Mesendoderm (in vitro differentiated cells): Measurements from ENCODE around the gene CD53.

Experiments used
- DNase-seq: peaks from one replicate; pipeline ENCODE4 v3.0.0; 2013
- H2AK5ac ChIP-seq: 2 replicates; pipeline ENCODE4 v1.6.1; 2013; ENCODE audit warnings: low read length, inconsistent platforms
- H2BK120ac ChIP-seq: 2 replicates; pipeline ENCODE4 v1.6.1; 2013; ENCODE audit warnings: low read depth, mild to moderate bottlenecking, low read length, moderate library complexity, mixed read lengths
- H2BK15ac ChIP-seq: replicated peaks from 2 replicates; pipeline ENCODE4 v1.6.1; 2013; ENCODE audit warnings: low read depth, mild to moderate bottlenecking, moderate library complexity
- H2BK5ac ChIP-seq: 2 replicates; pipeline ENCODE4 v1.6.1; 2013; ENCODE audit warnings: low read length, inconsistent platforms
- H3K18ac ChIP-seq: 2 replicates; pipeline ENCODE4 v1.6.1; 2013; ENCODE audit warnings: mild to moderate bottlenecking, low read length, mixed read lengths
- H3K23ac ChIP-seq: one replicate; pipeline ENCODE4 v1.6.1; 2013; ENCODE audit warnings: low read length
- H3K27ac ChIP-seq: 2 replicates; pipeline ENCODE4 v1.5.1; 2013; ENCODE audit warnings: low read depth, mild to moderate bottlenecking, inconsistent platforms, low read length, moderate library complexity
- H3K27me3 ChIP-seq: 2 replicates; pipeline ENCODE4 v1.6.1; 2013; ENCODE audit warnings: low read length, control low read depth, mild to moderate bottlenecking, inconsistent platforms; ENCODE audit not compliant: insufficient read depth, poor library complexity
- H3K36me3 ChIP-seq: 2 replicates; pipeline ENCODE4 v1.6.1; 2013; ENCODE audit warnings: low read length, inconsistent platforms; ENCODE audit not compliant: control insufficient read depth, insufficient read depth
- H3K4ac ChIP-seq: one replicate; pipeline ENCODE4 v1.6.1; 2013; ENCODE audit warnings: low read depth, mild to moderate bottlenecking, low read length, moderate library complexity
- H3K4me1 ChIP-seq: 2 replicates; pipeline ENCODE4 v1.6.1; 2013; ENCODE audit warnings: low read depth, low read length, inconsistent platforms; ENCODE audit not compliant: control insufficient read depth
- H3K4me2 ChIP-seq: 2 replicates; pipeline ENCODE4 v1.6.1; 2013; ENCODE audit warnings: low read length
- H3K4me3 ChIP-seq: 2 replicates; pipeline ENCODE4 v1.5.1; 2013; ENCODE audit warnings: mild to moderate bottlenecking, low read length
- H3K56ac ChIP-seq: one replicate; pipeline ENCODE4 v1.6.1; 2013; ENCODE audit warnings: low read length
- H3K79me1 ChIP-seq: 2 replicates; pipeline ENCODE4 v1.6.1; 2013; ENCODE audit warnings: low read length, inconsistent platforms
- H3K79me2 ChIP-seq: 2 replicates; pipeline ENCODE4 v1.6.1; 2013; ENCODE audit warnings: mild to moderate bottlenecking, low read length; ENCODE audit not compliant: control insufficient read depth, insufficient read depth
- H3K9ac ChIP-seq: 2 replicates; pipeline ENCODE4 v1.6.1; 2013; ENCODE audit warnings: low read length, inconsistent platforms
- H4K5ac ChIP-seq: one replicate; pipeline ENCODE4 v1.6.1; 2013; ENCODE audit warnings: low read length
- H4K8ac ChIP-seq: one replicate; pipeline ENCODE4 v1.6.1; 2013; ENCODE audit warnings: low read depth, mild to moderate bottlenecking, control low read depth, low read length, moderate library complexity
- WGBS: extraction: QIAGEN DNeasy Blood & Tissue Kit; methylation state at CpG from one replicate; pipeline ENCODE4 v1.1.7; 2013; ENCODE audit warnings: low lambda C conversion rate, missing lambda C conversion rate; ENCODE audit not compliant: insufficient coverage; ENCODE audit errors: extremely low coverage; 5-methylcytosine and 5-hydroxymethylcytosine counted together

Gene CD53

DNA sequence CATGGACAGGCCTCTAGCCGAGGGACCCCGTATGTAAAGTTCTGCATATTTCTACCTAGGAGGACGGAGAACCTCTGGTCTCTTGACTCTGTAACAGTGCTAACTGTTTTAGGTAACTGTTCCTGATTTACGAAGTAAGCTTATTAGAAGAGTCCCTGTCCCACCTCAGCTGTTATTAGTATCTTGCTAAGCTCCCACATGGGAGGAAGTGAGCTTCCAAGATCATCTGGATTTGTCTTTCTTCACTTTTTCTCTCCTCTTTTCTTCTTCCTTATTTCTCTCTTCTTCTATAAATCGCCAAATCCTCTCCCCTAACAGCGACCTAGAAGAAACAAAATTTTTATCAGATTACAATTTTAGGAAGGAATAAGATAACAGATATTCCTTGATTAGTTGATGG is 4.4 kb downstream of the CD53 start:
- Histone ChIP-seq H4K5ac (no peak overlapping the region), H3K4ac (no peak overlapping the region), H3K27ac (no peak overlapping the region), H3K4me3 (no peak overlapping the region), H3K79me2 (no peaks in the 10 kb centered on the region), H3K79me1 (no peaks in the 10 kb centered on the region), H3K23ac (no peak overlapping the region), H3K56ac (no peak overlapping the region), H2BK15ac (no peak overlapping the region), H3K9ac (no peak overlapping the region), H3K27me3 (no peaks in the 10 kb centered on the region), H2AK5ac (no peak overlapping the region), H3K18ac (no peak overlapping the region), H4K8ac (no peak overlapping the region), H2BK120ac (no peak overlapping the region), H3K4me1 (no peaks in the 10 kb centered on the region), H2BK5ac (no peak overlapping the region), H3K36me3 (no peaks in the 10 kb centered on the region), H3K4me2 (no peak overlapping the region)
- 100% methylated on average over 2 of the region's 6 CpGs for WGBS
- no peak for DNase-seq

DNA sequence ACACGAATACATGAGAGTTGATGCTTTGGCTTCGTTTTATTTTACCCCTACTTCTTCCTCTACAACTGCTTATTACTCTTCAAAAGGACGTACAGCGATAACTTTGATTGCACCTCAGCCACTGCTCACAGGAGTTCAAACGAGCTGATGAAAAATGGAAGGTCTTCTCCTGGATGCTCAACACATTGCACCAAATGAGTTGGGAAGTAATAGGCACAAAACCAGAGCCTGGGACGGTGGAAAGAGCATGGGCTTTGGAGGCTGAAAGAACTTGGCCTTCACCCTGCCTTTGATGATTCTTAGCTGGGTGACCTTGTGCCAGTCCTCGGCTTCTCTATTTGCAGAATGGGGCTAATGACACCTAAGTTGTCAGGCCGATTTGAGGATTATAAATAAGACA is 4.8 kb downstream of the CD53 start:
- H3K36me3 ChIP-seq: no peaks in the 10 kb centered on the region
- H3K9ac ChIP-seq: no peak overlapping the region
- H3K79me2 ChIP-seq: no peaks in the 10 kb centered on the region
- no peak overlapping the region for H4K8ac ChIP-seq
- H3K18ac ChIP-seq: no peak overlapping the region
- no CpG with 5 or more reads among the region's 8 CpGs for WGBS
- H3K4ac ChIP-seq: no peak overlapping the region
- no peaks in the 10 kb centered on the region for H3K4me1 ChIP-seq
- no peak overlapping the region for H2BK15ac ChIP-seq
- H3K4me3 ChIP-seq: no peak overlapping the region
- no peak for DNase-seq
- no peak overlapping the region for H3K27ac ChIP-seq
- H3K23ac ChIP-seq: no peak overlapping the region
- H4K5ac ChIP-seq: no peak overlapping the region
- no peak overlapping the region for H2BK5ac ChIP-seq
- H3K4me2 ChIP-seq: no peak overlapping the region
- H3K27me3 ChIP-seq: no peaks in the 10 kb centered on the region
- H3K56ac ChIP-seq: no peak overlapping the region
- no peak overlapping the region for H2BK120ac ChIP-seq
- no peak overlapping the region for H2AK5ac ChIP-seq
- no peaks in the 10 kb centered on the region for H3K79me1 ChIP-seq

DNA sequence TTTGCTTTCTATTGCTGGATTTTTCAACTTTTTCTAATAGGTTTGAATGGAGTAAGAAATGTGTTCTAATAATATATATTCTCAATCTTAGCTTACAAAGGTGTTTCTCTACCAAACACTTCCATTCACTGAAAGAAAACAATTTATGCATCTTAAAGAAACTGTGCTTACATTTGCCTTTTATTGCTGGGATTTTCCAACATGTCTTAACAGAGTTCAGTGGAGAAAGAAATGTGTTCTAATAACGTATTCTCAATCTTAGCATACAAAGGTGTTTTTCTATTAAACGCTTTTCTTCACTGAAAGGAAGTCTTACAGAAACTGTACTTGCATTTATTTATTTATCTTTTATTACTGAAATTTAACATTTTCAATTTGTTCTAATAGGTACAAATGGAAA is 5.6 kb downstream of the CD53 start:
- Histone ChIP-seq H4K5ac (no peak overlapping the region), H3K27me3 (no peaks in the 10 kb centered on the region), H3K27ac (no peak overlapping the region), H3K4me2 (no peak overlapping the region), H3K4ac (no peak overlapping the region), H2AK5ac (no peak overlapping the region), H3K79me1 (no peaks in the 10 kb centered on the region), H2BK5ac (no peak overlapping the region), H3K4me1 (no peaks in the 10 kb centered on the region), H4K8ac (no peak overlapping the region), H3K9ac (no peak overlapping the region), H3K56ac (no peak overlapping the region), H2BK120ac (no peak overlapping the region), H3K23ac (no peak overlapping the region), H3K79me2 (no peaks in the 10 kb centered on the region), H3K18ac (no peak overlapping the region), H3K4me3 (no peak overlapping the region), H3K36me3 (no peaks in the 10 kb centered on the region), H2BK15ac (no peak overlapping the region)
- DNase-seq: no peak
- no CpG with 5 or more reads among the region's 2 CpGs for WGBS

DNA sequence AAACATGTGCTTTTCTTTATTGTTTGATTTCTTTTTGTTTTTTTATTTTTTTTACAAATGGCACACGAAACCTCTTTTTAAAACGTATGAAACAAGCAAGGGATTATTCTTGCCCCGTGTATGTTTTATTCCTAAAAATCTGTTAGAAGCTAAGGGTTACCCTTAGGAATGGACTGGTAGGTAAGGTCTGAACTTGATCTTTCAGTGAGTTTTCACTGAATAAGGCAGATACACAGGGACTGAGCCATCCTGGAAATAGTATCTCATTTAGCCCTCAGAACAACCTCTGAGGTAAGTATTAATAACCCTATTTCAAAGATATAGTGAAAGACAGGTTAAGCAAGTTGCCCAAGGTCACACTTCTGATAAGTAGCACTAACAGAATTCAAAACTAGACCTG is 6.0 kb downstream of the CD53 start:
- H3K36me3 ChIP-seq: no peaks in the 10 kb centered on the region
- no CpG with 5 or more reads among the region's 3 CpGs for WGBS
- no peak for DNase-seq

DNA sequence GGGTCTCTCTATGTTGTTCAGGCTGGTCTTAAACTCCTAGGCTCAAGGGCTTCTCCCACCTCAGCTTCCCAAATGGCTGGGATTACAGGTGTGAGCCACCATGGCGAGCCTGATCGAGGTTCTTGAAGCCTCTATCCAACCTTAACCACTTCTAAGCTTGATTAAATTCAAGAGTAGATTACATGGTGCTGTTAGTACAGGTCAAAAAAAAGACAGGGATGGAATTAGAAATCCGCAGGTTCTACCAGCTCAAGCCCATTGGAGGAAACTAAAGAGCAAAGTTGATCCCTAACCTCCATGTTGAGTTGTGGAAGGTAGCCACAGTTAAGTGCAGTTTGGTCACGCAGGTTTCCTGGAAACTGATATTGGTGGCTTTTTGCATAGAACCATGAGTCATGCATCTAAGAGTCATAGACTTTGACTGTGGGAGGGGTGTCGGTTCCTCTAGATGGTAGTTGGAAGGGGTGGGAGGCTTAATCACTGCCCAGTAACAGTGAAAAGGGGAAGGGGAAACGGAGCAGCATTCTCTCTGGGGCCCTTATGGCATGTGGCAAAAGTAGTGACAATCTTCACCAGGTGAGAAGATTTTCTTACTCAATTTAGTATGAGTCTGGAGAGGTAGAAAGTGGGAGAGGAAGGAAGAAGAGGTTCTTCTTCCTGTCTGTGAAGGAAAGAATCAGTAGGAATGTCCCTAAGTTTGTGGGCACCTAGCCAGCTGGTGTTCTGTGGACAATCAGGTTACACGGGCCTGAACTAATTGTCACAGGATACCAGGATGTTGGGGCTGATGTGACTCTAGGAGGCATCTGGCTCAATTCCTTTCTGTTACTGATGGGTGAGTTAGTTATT is 7.0 kb downstream of the CD53 start:
- no peak for DNase-seq
- no peak overlapping the region for H4K5ac ChIP-seq
- no peak overlapping the region for H3K56ac ChIP-seq
- no peaks in the 10 kb centered on the region for H3K27me3 ChIP-seq
- no peak overlapping the region for H3K27ac ChIP-seq
- no peak overlapping the region for H4K8ac ChIP-seq
- H3K79me1 ChIP-seq: no peaks in the 10 kb centered on the region
- no peak overlapping the region for H2BK120ac ChIP-seq
- no CpG with 5 or more reads among the region's 7 CpGs for WGBS
- no peaks in the 10 kb centered on the region for H3K4me1 ChIP-seq
- no peak overlapping the region for H3K18ac ChIP-seq
- H3K36me3 ChIP-seq: no peaks in the 10 kb centered on the region
- H2BK5ac ChIP-seq: no peak overlapping the region
- H3K9ac ChIP-seq: no peak overlapping the region
- no peaks in the 10 kb centered on the region for H3K79me2 ChIP-seq
- no peak overlapping the region for H3K23ac ChIP-seq
- H2AK5ac ChIP-seq: no peak overlapping the region
- H3K4ac ChIP-seq: no peak overlapping the region
- H3K4me3 ChIP-seq: no peak overlapping the region
- no peak overlapping the region for H3K4me2 ChIP-seq
- H2BK15ac ChIP-seq: no peak overlapping the region

More for the DNA sequence above, 6.0 kb downstream of the CD53 start:
- Histone ChIP-seq H3K18ac (no peak overlapping the region), H2BK5ac (no peak overlapping the region), H3K79me1 (no peaks in the 10 kb centered on the region), H2BK120ac (no peak overlapping the region), H4K5ac (no peak overlapping the region), H3K56ac (no peak overlapping the region), H3K4me2 (no peak overlapping the region), H3K23ac (no peak overlapping the region), H2BK15ac (no peak overlapping the region), H3K4me3 (no peak overlapping the region), H3K27ac (no peak overlapping the region), H3K4ac (no peak overlapping the region), H3K4me1 (no peaks in the 10 kb centered on the region), H3K9ac (no peak overlapping the region), H2AK5ac (no peak overlapping the region), H3K79me2 (no peaks in the 10 kb centered on the region), H3K27me3 (no peaks in the 10 kb centered on the region), H4K8ac (no peak overlapping the region)
